ENCODE measurements around the gene SLX4IP.

The SLX4IP gene

GRCh38 chr20:10550204-10551118, 115.4 kb downstream of the SLX4IP start:
- DNase-seq (ENCODE audit: low spot score), result no peak

- no peak for DNase-seq (ENCODE audit: low spot score)
Observed at GRCh38 chr20:10551732-10552724, 116.9 kb downstream of the SLX4IP start.

GRCh38 chr20:10553326-10553984, 118.3 kb downstream of the SLX4IP start:
- peak; percentile 74 for DNase-seq (ENCODE audit: low spot score)

GRCh38 chr20:10554285-10554684, 119.2 kb downstream of the SLX4IP start:
- no peak for DNase-seq (ENCODE audit: low spot score)

- DNase-seq (ENCODE audit: low spot score), result no peak
Observed at GRCh38 chr20:10555393-10555792, 120.3 kb downstream of the SLX4IP start.

GRCh38 chr20:10555865-10556308, 120.8 kb downstream of the SLX4IP start:
- DNase-seq (ENCODE audit: low spot score), result no peak

- DNase-seq (ENCODE audit: low spot score), result no peak
Observed at GRCh38 chr20:10556519-10557083, 121.5 kb downstream of the SLX4IP start.

GRCh38 chr20:10557685-10558084, 122.6 kb downstream of the SLX4IP start:
- DNase-seq (ENCODE audit: low spot score), result no peak

- DNase-seq (ENCODE audit: low spot score), result no peak
Observed at GRCh38 chr20:10558635-10559187, 123.6 kb downstream of the SLX4IP start.

- DNase-seq (ENCODE audit: low spot score), result no peak
Observed at GRCh38 chr20:10559266-10559665, 124.2 kb downstream of the SLX4IP start.

GRCh38 chr20:10560686-10561085, 125.6 kb downstream of the SLX4IP start:
- DNase-seq (ENCODE audit: low spot score), result no peak

- no peak for DNase-seq (ENCODE audit: low spot score)
Observed at GRCh38 chr20:10561302-10561701, 126.2 kb downstream of the SLX4IP start.

GRCh38 chr20:10562899-10563298, 127.8 kb downstream of the SLX4IP start:
- DNase-seq (ENCODE audit: low spot score), result no peak

- DNase-seq (ENCODE audit: low spot score), result no peak
Observed at GRCh38 chr20:10563935-10564492, 128.9 kb downstream of the SLX4IP start.

GRCh38 chr20:10565191-10565921, 130.3 kb downstream of the SLX4IP start:
- DNase-seq (ENCODE audit: low spot score), result no peak

GRCh38 chr20:10565922-10566897, 131.1 kb downstream of the SLX4IP start:
- DNase-seq (ENCODE audit: low spot score), result no peak

GRCh38 chr20:10568032-10568431, 132.9 kb downstream of the SLX4IP start:
- no peak for DNase-seq (ENCODE audit: low spot score)

- DNase-seq (ENCODE audit: low spot score), result no peak
Observed at GRCh38 chr20:10571313-10571815, 136.3 kb downstream of the SLX4IP start.

GRCh38 chr20:10572853-10573252, 137.7 kb downstream of the SLX4IP start:
- no peak for DNase-seq (ENCODE audit: low spot score)
